IMR-90 (cell line): ENCODE measurements around the gene VGLL1. TPM values are rescaled to one million over a fixed set of nuclear protein-coding genes. Genes with fewer than 3 reads are reported as not detected.

Source experiments
- ATAC-seq: fragments of 200-7000 bp; cut with Tn5 transposase; 2 replicates; pipeline ENCODE4 v1.9.1; 2020; ENCODE audit warnings: low read depth, mild to moderate bottlenecking, moderate library complexity
- BruUV-seq: library from RNA; stranded (reverse); fragments of 400-500 nt; replicated peaks from 2 replicates; lab custom pipeline; 2021; lab: Mats Ljungman, UMichigan
- CTCF ChIA-PET: fragments of 300-600 bp; formaldehyde crosslinking; extraction: SDS; loops from one replicate; lab custom pipeline; 2021; ENCODE audit warnings: antibody characterized with exemption; lab: Yijun Ruan, JAX
- POLR2A ChIA-PET: fragments of 300-600 bp; sonication (Branson Sonifier 250); formaldehyde crosslinking; loops from one replicate; lab custom pipeline; 2022; ENCODE audit warnings: antibody characterized with exemption; ENCODE audit not compliant: unreplicated experiment; lab: Charles Lee
- DNase-seq: peaks from one replicate; pipeline ENCODE4 v3.0.0; 2013
- H2AFZ ChIP-seq: replicated peaks from 2 replicates; pipeline ENCODE3; 2013; ENCODE audit warnings: low read length, mild to moderate bottlenecking; ENCODE audit not compliant: poor library complexity
- H2AK5ac ChIP-seq: 2 replicates; pipeline ENCODE4 v1.6.1; 2013; ENCODE audit warnings: low read depth, low read length, inconsistent platforms
- H2AK9ac ChIP-seq: replicated peaks from 2 replicates; pipeline ENCODE3; 2013; ENCODE audit warnings: mild to moderate bottlenecking, low read depth, low read length, moderate library complexity; ENCODE audit not compliant: poor library complexity
- H2BK120ac ChIP-seq: 2 replicates; pipeline ENCODE4 v1.6.1; 2013; ENCODE audit warnings: low read depth, low read length, inconsistent platforms
- H2BK15ac ChIP-seq: 3 replicates; pipeline ENCODE4 v1.6.1; 2013; ENCODE audit warnings: low read depth, low read length, inconsistent platforms
- H2BK20ac ChIP-seq: 2 replicates; pipeline ENCODE4 v1.6.1; 2013; ENCODE audit warnings: low read depth, mild to moderate bottlenecking, inconsistent platforms, low read length, moderate library complexity
- H2BK5ac ChIP-seq: 2 replicates; pipeline ENCODE4 v1.6.1; 2013; ENCODE audit warnings: mild to moderate bottlenecking, low read depth, low read length, inconsistent platforms; ENCODE audit not compliant: poor library complexity, severe bottlenecking
- H3K14ac ChIP-seq: replicated peaks from 2 replicates; pipeline ENCODE4 v1.6.1; 2013; ENCODE audit warnings: low read depth, low read length, inconsistent platforms
- H3K18ac ChIP-seq: 2 replicates; pipeline ENCODE4 v1.6.1; 2013; ENCODE audit warnings: low read depth, low read length, control low read depth
- H3K23ac ChIP-seq: 2 replicates; pipeline ENCODE4 v1.6.1; 2013; ENCODE audit warnings: low read depth, low read length, inconsistent platforms
- H3K27ac ChIP-seq: 2 replicates; pipeline ENCODE4 v1.5.1; 2013; ENCODE audit warnings: mild to moderate bottlenecking, control low read depth, low read length; ENCODE audit not compliant: insufficient read depth
- H3K27me3 ChIP-seq: 2 replicates; pipeline ENCODE4 v1.6.1; 2013; ENCODE audit warnings: low read length; ENCODE audit not compliant: control insufficient read depth, insufficient read depth
- H3K36me3 ChIP-seq: 2 replicates; pipeline ENCODE4 v1.6.1; 2013; ENCODE audit warnings: low read length, mixed read lengths; ENCODE audit not compliant: control insufficient read depth, insufficient read depth
- H3K4ac ChIP-seq: 2 replicates; pipeline ENCODE4 v1.6.1; 2013; ENCODE audit warnings: low read depth, low read length, inconsistent platforms
- H3K4me1 ChIP-seq: 2 replicates; pipeline ENCODE4 v1.6.1; 2013; ENCODE audit warnings: low read length, mixed read lengths; ENCODE audit not compliant: control insufficient read depth, insufficient read depth
- H3K4me2 ChIP-seq: 2 replicates; pipeline ENCODE4 v1.6.1; 2013; ENCODE audit warnings: low read depth, mild to moderate bottlenecking, control low read depth, low read length, moderate library complexity
- H3K4me3 ChIP-seq: 2 replicates; pipeline ENCODE4 v1.5.1; 2013; ENCODE audit warnings: low read depth, mild to moderate bottlenecking, control low read depth, low read length, moderate library complexity; ENCODE audit not compliant: insufficient read depth
- H3K56ac ChIP-seq: 2 replicates; pipeline ENCODE4 v1.6.1; 2013; ENCODE audit warnings: low read length, inconsistent platforms; ENCODE audit not compliant: insufficient read depth; ENCODE audit errors: extremely low read depth
- H3K79me1 ChIP-seq, 2 experiments: 2 replicates each; pipeline ENCODE4 v1.6.1; 2013; ENCODE audit warnings: low read length in 2 of 2, inconsistent platforms in 1 of 2, low read depth in 1 of 2
- H3K9ac ChIP-seq: 2 replicates; pipeline ENCODE4 v1.6.1; 2013; ENCODE audit warnings: low read depth, low read length, control low read depth
- H3K9me1 ChIP-seq: 2 replicates; pipeline ENCODE4 v1.6.1; 2013; ENCODE audit warnings: low read length, inconsistent platforms; ENCODE audit not compliant: insufficient read depth
- H3K9me3 ChIP-seq: 2 replicates; pipeline ENCODE4 v1.6.1; 2013; ENCODE audit warnings: low read length; ENCODE audit not compliant: control insufficient read depth, insufficient read depth
- H4K20me1 ChIP-seq: 2 replicates; pipeline ENCODE4 v1.6.1; 2013; ENCODE audit warnings: low read length, inconsistent platforms; ENCODE audit not compliant: insufficient read depth
- H4K5ac ChIP-seq: 2 replicates; pipeline ENCODE4 v1.6.1; 2013; ENCODE audit warnings: mild to moderate bottlenecking, low read depth, low read length, control low read depth
- H4K8ac ChIP-seq, 2 experiments: 2 replicates each; pipeline ENCODE4 v1.6.1; 2013; ENCODE audit warnings: low read depth in 2 of 2, low read length in 2 of 2, control low read depth in 1 of 2, inconsistent platforms in 1 of 2
- H4K91ac ChIP-seq: 2 replicates; pipeline ENCODE4 v1.6.1; 2013; ENCODE audit warnings: low read depth, low read length, inconsistent platforms; ENCODE audit not compliant: insufficient read depth
- NFE2L2 ChIP-seq: fragments of 150-350 bp; IDR thresholded peaks from 2 replicates; pipeline ENCODE4 v1.6.1; 2016; ENCODE audit warnings: low read depth, mild to moderate bottlenecking, low read length
- RAD21 ChIP-seq: IDR thresholded peaks from 2 replicates; pipeline ENCODE4 v1.6.1; 2012; ENCODE audit warnings: low read length, improper control_type of control experiment
- RFX5 ChIP-seq: IDR thresholded peaks from 2 replicates; pipeline ENCODE4 v1.8.0; 2012; ENCODE audit warnings: low read depth, mild to moderate bottlenecking, low read length, moderate library complexity
- WGBS, 2 experiments: methylation state at CpG; one replicate each; pipeline versions ENCODE4 v1.1.5 to v1.1.7; 2013; ENCODE audit warnings: missing lambda C conversion rate in 2 of 2; ENCODE audit not compliant: insufficient read length in 1 of 2; ENCODE audit errors: extremely low coverage in 2 of 2; 5-methylcytosine and 5-hydroxymethylcytosine counted together
- dilution Hi-C: fragments of 300-500 bp; cut with HindIII; formaldehyde crosslinking; loops from one replicate; pipeline ENCODE4 v1.14.3; 2018; ENCODE audit warnings: low sequenced_read_pairs; ENCODE audit not compliant: unreplicated experiment
- in situ Hi-C: fragments of 300-500 bp; cut with MboI; formaldehyde crosslinking; loops from 3 replicates; pipeline ENCODE4 v1.14.3; 2019; ENCODE audit warnings: low sequenced_read_pairs, inconsistent platforms, mixed read lengths
- intact Hi-C: fragments of 100-400 bp; cut with micrococcal nuclease; formaldehyde crosslinking; loops from 2 replicates; pipeline ENCODE4 v1.10.0; 2022
- polyA plus RNA-seq, 3 experiments: library from polyadenylated mRNA; depleted of rRNA; stranded (reverse); fragments of >200 nt; gene quantifications; 2 replicates each; pipeline ENCODE4 v1.2.3, GENCODE V29; 2012; ENCODE audit warnings: low replicate concordance in 1 of 3
- total RNA-seq: library from RNA; depleted of rRNA; stranded (reverse); fragments of >200 nt; gene quantifications from 2 replicates; pipeline ENCODE4 v1.2.3, GENCODE V29; 2012
- TF ChIP-seq, protein P1 (sequence below): fragments of 150-350 bp; IDR thresholded peaks from 2 replicates; pipeline ENCODE4 v1.6.1; 2016; ENCODE audit warnings: low read depth, mild to moderate bottlenecking, low read length, moderate library complexity, borderline replicate concordance

The VGLL1 gene
- total and polyA plus RNA-seq, 2 of the 4 experiments (the other 2 are of a cell fraction): not detected

DNA sequence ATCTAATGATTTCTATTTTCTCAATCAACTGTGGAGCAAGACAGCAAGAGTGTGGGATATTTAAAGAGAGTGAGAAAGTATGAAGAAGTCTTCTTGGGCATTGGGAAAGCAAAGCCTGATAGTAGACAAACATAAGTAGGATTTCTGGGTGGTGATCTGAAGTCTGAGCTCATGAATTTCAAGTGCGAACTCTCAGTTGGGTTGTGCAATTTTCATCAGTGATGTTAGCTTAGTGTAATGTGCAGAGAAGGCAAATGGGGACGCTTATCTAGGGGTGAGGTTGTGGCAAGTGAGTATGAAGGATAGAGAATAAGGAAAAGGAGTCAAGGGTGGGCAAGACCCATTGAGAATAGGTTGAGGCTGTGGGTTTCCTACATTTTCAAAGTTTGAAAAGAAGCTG lies 23.7 kb downstream of the VGLL1 start:
- no peaks in the 10 kb centered on the region for H3K79me1 ChIP-seq
- WGBS, 2 experiments: no CpG with 5 or more reads among the region's 2 CpGs
- H3K4me3 ChIP-seq: no peak overlapping the region
- no peak overlapping the region for H2BK15ac ChIP-seq
- DNase-seq (no peak), ATAC-seq (no peak)
- peaks cover 6% of the 10 kb centered on the region for H3K27me3 ChIP-seq
- no peak overlapping the region for H3K18ac ChIP-seq
- no peak overlapping the region for H3K23ac ChIP-seq
- H2AFZ ChIP-seq: no peak overlapping the region
- H3K4ac ChIP-seq: no peak overlapping the region
- no peak overlapping the region for H2BK120ac ChIP-seq
- dilution Hi-C loops: no loop called here
- H3K14ac ChIP-seq: no peak overlapping the region
- no peak overlapping the region for H4K91ac ChIP-seq
- H2AK9ac ChIP-seq: no peak overlapping the region
- no peak overlapping the region for H3K56ac ChIP-seq
- no peak overlapping the region for H4K8ac ChIP-seq
- H4K20me1 ChIP-seq: no peaks in the 10 kb centered on the region
- no peak overlapping the region for H4K5ac ChIP-seq
- in situ Hi-C loops: no loop called here
- no peaks in the 10 kb centered on the region for H3K9me3 ChIP-seq
- H3K9ac ChIP-seq: no peak overlapping the region
- H2BK5ac ChIP-seq: no peak overlapping the region
- no peak overlapping the region for H2BK20ac ChIP-seq
- POLR2A ChIA-PET: no interaction called here
- no peaks in the 10 kb centered on the region for H3K36me3 ChIP-seq
- no peak overlapping the region for H3K27ac ChIP-seq
- H3K4me1 ChIP-seq: no peaks in the 10 kb centered on the region
- no peak overlapping the region for H2AK5ac ChIP-seq
- BruUV-seq: no TSS peak
- TF ChIP-seq RFX5 (no peak), RAD21 (no peak), NFE2L2 (no peak)
- TF ChIP-seq, protein P1, sequence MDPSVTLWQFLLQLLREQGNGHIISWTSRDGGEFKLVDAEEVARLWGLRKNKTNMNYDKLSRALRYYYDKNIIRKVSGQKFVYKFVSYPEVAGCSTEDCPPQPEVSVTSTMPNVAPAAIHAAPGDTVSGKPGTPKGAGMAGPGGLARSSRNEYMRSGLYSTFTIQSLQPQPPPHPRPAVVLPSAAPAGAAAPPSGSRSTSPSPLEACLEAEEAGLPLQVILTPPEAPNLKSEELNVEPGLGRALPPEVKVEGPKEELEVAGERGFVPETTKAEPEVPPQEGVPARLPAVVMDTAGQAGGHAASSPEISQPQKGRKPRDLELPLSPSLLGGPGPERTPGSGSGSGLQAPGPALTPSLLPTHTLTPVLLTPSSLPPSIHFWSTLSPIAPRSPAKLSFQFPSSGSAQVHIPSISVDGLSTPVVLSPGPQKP: no peak
- H3K4me2 ChIP-seq: no peak overlapping the region
- CTCF ChIA-PET: no interaction called here
- intact Hi-C loops: no loop called here
- no peaks in the 10 kb centered on the region for H3K9me1 ChIP-seq
